ENCODE data around the gene BLNK. TPM values are rescaled to one million over a fixed set of nuclear protein-coding genes. Genes with fewer than 3 reads are reported as not detected.

The BLNK gene
- total and polyA plus RNA-seq, 2 of the 13 experiments (the other 11 are each of a cell fraction or from before 2014, with no cell fraction given), result not detected

GRCh38 chr10:96243296-96243695 lies 28.1 kb downstream of the BLNK start:
- no peak for TF ChIP-seq TERF1 (CRISPR knock-in tag; IDR thresholded peaks at IDR 0.05)
- no peak for TF ChIP-seq SRY (CRISPR knock-in tag; IDR thresholded peaks at IDR 0.05)
- no peak for TF ChIP-seq ZNF136 (CRISPR knock-in tag; IDR thresholded peaks at IDR 0.05; ENCODE audit: low read depth)
- TF ChIP-seq NONO (IDR thresholded peaks at IDR 0.05), result no peak
- no peak for TF ChIP-seq NONO (CRISPR knock-in tag; conservative IDR thresholded peaks at IDR 0.05)
- TF ChIP-seq ZFY (CRISPR knock-in tag; IDR thresholded peaks at IDR 0.05), result no peak
- TF ChIP-seq PPARG (CRISPR knock-in tag; conservative IDR thresholded peaks at IDR 0.05), result no peak
- TF ChIP-seq SP4 (CRISPR knock-in tag; IDR thresholded peaks at IDR 0.05), result no peak
- no peak for TF ChIP-seq ZBTB40 (IDR thresholded peaks at IDR 0.05)
- TF ChIP-seq ZBTB40 (CRISPR knock-in tag; IDR thresholded peaks at IDR 0.05), result no peak
- TF ChIP-seq CHD2 (IDR thresholded peaks at IDR 0.05; ENCODE audit: low read depth, low read length), result no peak
- no peak for TF ChIP-seq ARNT (IDR thresholded peaks at IDR 0.05)
- no peak for TF ChIP-seq ZBTB7A (CRISPR knock-in tag; IDR thresholded peaks at IDR 0.05)
- TF ChIP-seq ZSCAN29 (CRISPR knock-in tag; conservative IDR thresholded peaks at IDR 0.05), result no peak
- no peak for TF ChIP-seq ZNF432 (CRISPR knock-in tag; IDR thresholded peaks at IDR 0.05; ENCODE audit: borderline replicate concordance)
- H3K9ac ChIP-seq (ENCODE audit: insufficient read depth, low read depth, low read length), result no peak overlapping the region
- H3K27ac ChIP-seq (ENCODE audit: extremely low read length, insufficient read depth, low read length), result no peak overlapping the region
- intact Hi-C loops (cut with micrococcal nuclease; ENCODE audit: unreplicated experiment), result no loop called here
- H3K36me3 ChIP-seq (replicated peaks in 1 of 2; ENCODE audit: control insufficient read depth in 1 of 2, insufficient read depth in 2 of 2, low read length in 2 of 2), result no peaks in the 10 kb centered on the region
- no peaks in the 10 kb centered on the region for H3K9me3 ChIP-seq (ENCODE audit: low read length)
- DNase-seq (ENCODE audit: low spot score), result no peak
- H3K27me3 ChIP-seq (ENCODE audit: control insufficient read depth in 1 of 2, insufficient read depth in 2 of 2, low read length in 2 of 2), result no peaks in the 10 kb centered on the region
- H3K4me3 ChIP-seq (replicated peaks in 1 of 3; ENCODE audit: insufficient read depth in 1 of 3, low read depth in 2 of 3, low read length in 3 of 3), result no peak overlapping the region
- no TSS peak for BruUV-seq (replicated peaks)
- no peak for FAIRE-seq
- peaks cover 9% of the 10 kb centered on the region for H3K4me1 ChIP-seq (ENCODE audit: insufficient read depth, low read length)
- no peak overlapping the region for H2AFZ ChIP-seq (ENCODE audit: low read length)
- no peaks in the 10 kb centered on the region for H3K79me2 ChIP-seq (ENCODE audit: insufficient read depth, low read length)
- H4K20me1 ChIP-seq (ENCODE audit: insufficient read depth, low read length), result no peaks in the 10 kb centered on the region
- in situ Hi-C loops (cut with HindIII; ENCODE audit: extremely low pct_ligation_motif_present, low pct_unique_long_range_greater_than_20kb), result no loop called here
- ChIA-PET CTCF (ENCODE audit: low intra/inter-chr PET ratio, low total read pairs) (no interaction called here), POLR2A (no interaction called here)
- WGBS (ENCODE audit: low lambda C conversion rate), result 71% methylated on average over 4 of the region's 4 CpGs
- no peak overlapping the region for H3K4me2 ChIP-seq (ENCODE audit: low read depth, low read length)
- no peak for ATAC-seq
